ENCODE measurements around the gene CNN1. TPM values are rescaled to one million over a fixed set of nuclear protein-coding genes. Genes with fewer than 3 reads are reported as not detected.

Gene CNN1
- total RNA-seq, 1 experiment from 2014 or later = 15.7 TPM

- H3K4me1 Mint-ChIP-seq = no peaks in the 10 kb centered on the region
- H2BK20ac ChIP-seq (ENCODE audit: low read depth, low read length, poor library complexity, severe bottlenecking) = no peak overlapping the region
- H4K20me1 ChIP-seq (ENCODE audit: control insufficient read depth, insufficient read depth, insufficient read length) = no peaks in the 10 kb centered on the region
- no peaks in the 10 kb centered on the region for H3K4me1 ChIP-seq (ENCODE audit: insufficient read depth, low read length)
- H3K79me2 ChIP-seq (ENCODE audit: insufficient read depth, low read length) = no peaks in the 10 kb centered on the region
- H3K56ac ChIP-seq (ENCODE audit: insufficient read length, low read depth, low read length) = no peak overlapping the region
- H2BK12ac ChIP-seq (ENCODE audit: insufficient read length, low read depth, low read length) = no peak overlapping the region
- no peaks in the 10 kb centered on the region for H3K79me1 ChIP-seq (ENCODE audit: insufficient read depth, low read depth, low read length, poor library complexity, severe bottlenecking)
- WGBS (ENCODE audit: extremely low coverage, insufficient read length, low lambda C conversion rate) = no CpG with 5 or more reads among the region's 17 CpGs
- no peak overlapping the region for H2BK5ac ChIP-seq (ENCODE audit: insufficient read length, low read length)
- H3K9me3 ChIP-seq (ENCODE audit: control insufficient read depth, low read depth, low read length) = no peaks in the 10 kb centered on the region
- H3K4me2 ChIP-seq (ENCODE audit: insufficient read depth, insufficient read length, low read length) = no peak overlapping the region
- no peak overlapping the region; the same call in 1 of the 2 replicates for H3K4ac ChIP-seq (ENCODE audit: low read depth, low read length)
- H3K9me3 Mint-ChIP-seq = no peaks in the 10 kb centered on the region
- no peak overlapping the region for H2AK5ac ChIP-seq (ENCODE audit: insufficient read length, low read length)
- H2BK120ac ChIP-seq (ENCODE audit: low read depth, low read length, poor library complexity, severe bottlenecking) = no peak overlapping the region
- peak; percentile 93 for TF ChIP-seq CTCF (conservative IDR thresholded peaks at IDR 0.05)
- no peak overlapping the region for H3T11ph ChIP-seq (ENCODE audit: low read length)
- no peaks in the 10 kb centered on the region for H3K27me3 Mint-ChIP-seq (ENCODE audit: low read depth)
- H3K27ac Mint-ChIP-seq = no peak overlapping the region
- H3K27ac ChIP-seq (ENCODE audit: insufficient read length, low read depth, low read length) = no peak overlapping the region
- H3K27me3 ChIP-seq (ENCODE audit: insufficient read depth, low read length) = no peaks in the 10 kb centered on the region
- H3K23ac ChIP-seq (ENCODE audit: insufficient read length, low read depth, low read length) = no peak overlapping the region
- no peak overlapping the region for H3K9ac ChIP-seq (ENCODE audit: extremely low read depth, insufficient read length, low read length)
- no peak overlapping the region for H4K5ac ChIP-seq (ENCODE audit: insufficient read length, low read depth, low read length)
- H3K18ac ChIP-seq (ENCODE audit: insufficient read length, low read depth, low read length) = no peak overlapping the region
- DNase-seq = peak; percentile 88
- H4K91ac ChIP-seq (ENCODE audit: insufficient read length, low read depth, low read length) = no peak overlapping the region
- H2AFZ ChIP-seq (ENCODE audit: low read length) = no peak overlapping the region
- H3K14ac ChIP-seq (ENCODE audit: insufficient read depth, low read length) = no peak overlapping the region
- no peak overlapping the region for H2BK15ac ChIP-seq (ENCODE audit: low read depth, low read length)
- peaks cover 3% of the 10 kb centered on the region for H3K23me2 ChIP-seq (ENCODE audit: insufficient read length, low read depth, low read length, poor library complexity, severe bottlenecking)
- H3K36me3 Mint-ChIP-seq (ENCODE audit: insufficient read depth in 1 of 3, low read depth in 3 of 3) = peaks cover 2 to 19% (median 12%) of the 10 kb centered on the region in 3 experiments; a peak in 4 of 7 replicates
- peak overlapping the region in 1 of 2 experiments; percentile 2; a peak in 1 of 5 replicates for H3K4me3 Mint-ChIP-seq
- H4K8ac ChIP-seq (replicated peaks; ENCODE audit: insufficient read length, low read depth, low read length) = no peak overlapping the region
Observed at GRCh38 chr19:11496391-11497163, 42.1 kb upstream of the CNN1 start.
